NOMO-1 treated with dmso at 0.1 percent for 144 hours (cell line): ENCODE measurements around the gene NPAS2.

Experiments used
- DNase-seq: peaks from one replicate; lab custom pipeline; 2025; ENCODE audit not compliant: unreplicated experiment; lab: John Stamatoyannopoulos, UW

NPAS2 gene, protein sequence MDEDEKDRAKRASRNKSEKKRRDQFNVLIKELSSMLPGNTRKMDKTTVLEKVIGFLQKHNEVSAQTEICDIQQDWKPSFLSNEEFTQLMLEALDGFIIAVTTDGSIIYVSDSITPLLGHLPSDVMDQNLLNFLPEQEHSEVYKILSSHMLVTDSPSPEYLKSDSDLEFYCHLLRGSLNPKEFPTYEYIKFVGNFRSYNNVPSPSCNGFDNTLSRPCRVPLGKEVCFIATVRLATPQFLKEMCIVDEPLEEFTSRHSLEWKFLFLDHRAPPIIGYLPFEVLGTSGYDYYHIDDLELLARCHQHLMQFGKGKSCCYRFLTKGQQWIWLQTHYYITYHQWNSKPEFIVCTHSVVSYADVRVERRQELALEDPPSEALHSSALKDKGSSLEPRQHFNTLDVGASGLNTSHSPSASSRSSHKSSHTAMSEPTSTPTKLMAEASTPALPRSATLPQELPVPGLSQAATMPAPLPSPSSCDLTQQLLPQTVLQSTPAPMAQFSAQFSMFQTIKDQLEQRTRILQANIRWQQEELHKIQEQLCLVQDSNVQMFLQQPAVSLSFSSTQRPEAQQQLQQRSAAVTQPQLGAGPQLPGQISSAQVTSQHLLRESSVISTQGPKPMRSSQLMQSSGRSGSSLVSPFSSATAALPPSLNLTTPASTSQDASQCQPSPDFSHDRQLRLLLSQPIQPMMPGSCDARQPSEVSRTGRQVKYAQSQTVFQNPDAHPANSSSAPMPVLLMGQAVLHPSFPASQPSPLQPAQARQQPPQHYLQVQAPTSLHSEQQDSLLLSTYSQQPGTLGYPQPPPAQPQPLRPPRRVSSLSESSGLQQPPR

GRCh38 chr2:100819370-100820272 lies at the start of gene NPAS2:
NPAS2 (plus strand) TSS chr2:100820139; CDS start chr2:100904755, 84,616 bp downstream.
- no peak for DNase-seq

DNA sequence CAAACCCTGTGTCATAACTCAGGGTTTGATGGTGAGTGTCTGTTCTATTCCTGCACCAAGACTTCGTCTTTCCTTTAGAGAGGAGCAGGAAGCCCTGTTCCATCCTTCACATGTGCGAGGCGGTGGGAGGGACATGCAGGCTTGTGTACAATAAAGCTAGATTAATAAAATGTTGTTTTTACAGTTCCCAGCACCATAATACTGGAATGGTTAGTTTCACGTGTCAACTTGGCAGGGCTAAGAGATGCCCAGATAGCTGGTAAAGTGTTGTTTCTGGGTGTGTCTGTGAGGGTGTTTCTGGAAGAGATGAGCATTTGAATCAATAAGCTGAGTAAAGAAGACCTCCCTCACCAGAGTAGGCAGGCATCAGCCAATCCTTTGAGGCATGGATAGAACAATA lies 48.8 kb upstream of the NPAS2 start:
- DNase-seq: no peak

- no peak for DNase-seq
Observed at GRCh38 chr2:100773538-100773937, 46.4 kb upstream of the NPAS2 start.

DNA sequence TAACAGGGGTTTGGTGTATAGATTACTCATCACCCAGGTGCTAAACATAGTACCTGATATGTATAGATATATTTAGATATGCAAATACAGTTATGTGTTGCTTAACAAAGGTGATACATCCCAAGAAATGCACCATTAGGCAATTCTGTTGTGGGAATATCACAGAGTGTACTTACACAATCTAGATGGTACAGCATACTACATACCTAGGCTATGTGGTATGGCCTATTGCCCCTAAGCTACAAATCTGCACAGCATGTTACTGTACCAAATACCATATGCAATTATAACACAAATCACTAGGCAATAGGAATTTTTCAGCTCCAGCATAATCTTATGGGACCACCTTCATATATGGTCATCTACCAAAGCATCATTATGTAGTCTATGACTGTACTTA lies 43.5 kb upstream of the NPAS2 start:
- DNase-seq: no peak

DNA sequence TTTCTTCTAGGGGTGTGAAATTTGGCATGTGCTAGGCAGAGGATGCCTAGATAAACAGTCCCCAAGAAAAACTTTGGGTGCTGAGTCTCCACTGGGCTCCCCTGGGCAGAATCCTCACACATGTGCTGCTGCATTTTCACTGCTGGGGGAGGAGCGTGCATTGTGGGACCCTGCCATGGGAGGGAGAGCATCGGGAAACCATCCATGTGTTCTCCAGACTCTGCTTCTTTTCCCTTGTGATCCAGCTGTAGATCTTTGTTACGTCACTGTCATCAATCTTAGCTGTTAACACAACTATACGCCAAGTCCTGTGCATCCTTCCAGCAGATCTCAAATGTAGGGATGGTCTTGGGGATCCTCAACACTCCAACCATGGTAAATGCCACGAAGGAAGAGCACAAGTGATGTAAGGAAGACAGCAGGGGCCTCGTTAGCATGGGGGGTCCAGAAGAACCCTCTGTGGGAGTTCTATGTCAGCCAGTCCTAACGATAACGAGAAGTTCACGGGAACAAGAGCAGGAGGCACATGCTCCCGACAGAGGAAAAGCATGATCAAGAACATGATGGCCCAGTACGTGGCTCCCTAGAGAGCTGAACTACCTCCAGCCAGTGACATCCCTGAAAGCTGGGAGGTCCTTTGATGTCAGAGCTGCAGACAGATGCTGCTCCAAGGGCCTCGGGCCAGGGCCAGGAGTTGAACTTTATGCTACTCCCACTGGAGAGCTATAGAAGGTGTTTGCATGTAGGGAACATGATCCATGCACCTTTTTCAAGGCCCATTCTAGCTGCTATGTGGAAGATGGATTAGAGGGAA lies 41.1 kb upstream of the NPAS2 start:
- DNase-seq: no peak

DNA sequence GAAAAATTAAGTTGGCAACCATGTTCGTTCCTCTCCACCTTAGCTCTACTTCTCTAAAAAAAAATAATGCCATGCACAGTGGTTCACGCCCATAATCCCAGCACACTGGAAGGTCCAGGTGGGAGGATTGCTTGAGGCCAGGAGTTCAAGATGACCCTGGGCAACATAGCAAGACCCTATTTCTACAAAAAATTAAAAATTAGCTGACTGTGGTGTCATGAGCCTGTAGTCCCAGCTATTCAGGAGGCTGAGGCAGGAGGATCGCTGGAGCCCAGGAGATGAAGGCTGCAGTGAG lies 40.1 kb upstream of the NPAS2 start:
- DNase-seq: no peak

GRCh38 chr2:100780203-100781008 lies 39.5 kb upstream of the NPAS2 start:
- peak; percentile 69 for DNase-seq

DNA sequence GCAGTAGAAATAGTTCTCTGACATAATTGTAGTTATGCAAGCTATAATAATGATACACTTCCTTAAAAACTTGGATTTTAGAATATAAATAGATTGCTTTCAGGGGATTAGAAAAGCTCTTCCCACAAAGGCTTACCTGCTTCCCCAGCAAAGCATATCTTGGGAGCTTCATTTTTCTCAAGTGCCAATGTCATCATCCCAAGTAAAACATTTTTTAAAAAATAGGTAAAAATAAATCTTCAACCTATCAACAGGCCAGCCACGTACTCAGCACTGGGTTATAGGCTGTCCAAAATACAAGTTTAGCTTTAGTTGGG lies 39.0 kb upstream of the NPAS2 start:
- DNase-seq: no peak

- DNase-seq: no peak
Observed at GRCh38 chr2:100781523-100782379, 38.2 kb upstream of the NPAS2 start.

- DNase-seq: no peak
Observed at GRCh38 chr2:100782380-100782878, 37.5 kb upstream of the NPAS2 start.

- no peak for DNase-seq
Observed at GRCh38 chr2:100783987-100784386, 36.0 kb upstream of the NPAS2 start.

- no peak for DNase-seq
Observed at GRCh38 chr2:100784681-100785080, 35.3 kb upstream of the NPAS2 start.

DNA sequence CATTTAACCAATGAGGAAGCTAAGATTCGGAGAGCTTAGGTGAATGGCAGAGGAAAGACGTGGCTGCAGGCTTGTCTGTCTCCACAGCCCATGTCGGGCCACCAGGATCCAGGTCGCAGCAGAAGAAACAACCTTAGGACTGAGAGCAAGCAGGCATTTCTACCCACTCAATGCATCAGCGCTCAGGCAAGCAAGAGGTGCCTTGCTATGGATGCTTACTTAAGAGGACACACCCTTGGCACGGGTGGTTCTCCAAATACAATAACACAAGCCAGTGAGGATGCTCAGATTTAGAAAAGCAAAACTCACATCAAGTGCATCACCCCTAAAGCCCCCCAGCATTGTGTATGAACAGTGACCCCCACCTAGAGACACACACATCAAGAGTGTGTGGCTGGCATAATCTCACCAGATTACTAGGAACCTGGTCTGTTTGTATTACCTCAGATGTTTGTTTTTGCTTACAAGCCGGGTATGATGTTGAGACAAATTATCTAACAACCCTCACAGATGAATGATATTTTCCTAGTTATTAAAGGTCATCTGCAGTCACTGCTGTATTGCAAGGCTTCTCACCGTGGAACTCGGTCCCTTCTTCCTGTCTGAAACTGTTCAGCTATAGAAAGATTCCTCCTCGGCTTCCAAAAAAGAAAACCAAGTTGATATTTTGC lies 34.2 kb upstream of the NPAS2 start:
- no peak for DNase-seq

- DNase-seq: no peak
Observed at GRCh38 chr2:100786297-100786658, 33.7 kb upstream of the NPAS2 start.

- DNase-seq: no peak
Observed at GRCh38 chr2:100786985-100787384, 33.0 kb upstream of the NPAS2 start.

DNA sequence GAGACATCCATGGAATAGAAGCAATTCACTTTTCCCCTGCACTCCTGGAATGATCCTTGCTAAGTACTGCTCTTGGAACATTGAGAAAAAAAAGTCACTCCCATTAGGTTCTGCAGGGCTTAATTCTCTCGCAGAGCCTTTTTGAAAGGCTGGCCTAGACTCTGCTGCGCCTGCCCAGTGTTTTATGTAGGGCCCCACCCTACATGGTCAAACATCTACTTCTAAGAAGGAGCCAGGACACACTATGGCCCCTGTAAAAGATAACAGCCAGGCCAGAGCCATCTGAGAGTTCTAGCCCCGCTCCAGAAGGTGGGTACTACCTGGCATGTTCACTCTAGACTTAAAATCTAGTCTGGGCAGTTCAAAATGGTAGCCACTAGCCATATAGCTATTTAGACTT lies 30.6 kb upstream of the NPAS2 start:
- DNase-seq: no peak

DNA sequence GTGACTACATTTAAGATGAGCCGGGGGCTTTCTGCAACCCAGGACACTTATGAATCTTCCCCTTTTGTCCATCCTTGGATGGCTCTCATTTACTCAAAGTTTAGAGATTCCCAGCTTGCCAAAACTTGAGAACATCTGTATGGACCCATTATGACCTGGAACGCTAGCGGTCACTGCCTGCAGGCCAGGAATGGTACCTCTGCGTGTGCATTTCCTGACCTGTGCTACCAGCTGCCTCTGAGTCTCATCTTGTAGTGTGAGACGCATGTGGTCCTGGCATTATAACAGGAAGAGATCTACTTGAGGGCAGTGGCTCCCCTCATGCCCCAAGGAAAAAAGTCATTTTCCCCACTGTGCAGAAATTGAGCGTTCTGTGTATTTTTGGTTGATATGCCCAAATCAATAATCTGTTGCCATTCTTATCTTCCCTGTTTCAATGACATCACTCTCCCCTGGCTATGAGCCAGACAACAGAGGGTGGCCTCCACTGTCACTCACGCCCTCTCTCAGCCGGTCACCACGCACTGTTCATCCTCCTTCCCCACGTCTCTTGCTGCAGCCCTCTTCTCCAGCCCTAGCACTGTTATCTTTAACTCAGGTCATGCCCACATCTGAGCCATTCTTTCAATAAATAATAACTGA lies 28.5 kb upstream of the NPAS2 start:
- no peak for DNase-seq

GRCh38 chr2:100791936-100792308 lies 28.0 kb upstream of the NPAS2 start:
- no peak for DNase-seq
